Loucy (cell line): ENCODE data around the gene FAM50A.

ENCODE experiments used
- CTCF ChIP-seq: fragments of 200-600 bp; sonication (generic); conservative IDR thresholded peaks from 2 replicates; pipeline ENCODE4 v1.5.1; 2014; ENCODE audit warnings: mild to moderate bottlenecking, antibody characterized with exemption, low read length
- EZH2phosphoT487 ChIP-seq: fragments of 200-600 bp; IDR thresholded peaks from 2 replicates; pipeline ENCODE4 v1.6.1; 2018; ENCODE audit warnings: antibody characterized with exemption, mild to moderate bottlenecking, moderate library complexity, borderline replicate concordance

GRCh38 chrX:154471839-154472684 lies 28.1 kb downstream of the FAM50A start:
- TF ChIP-seq CTCF (no peak), EZH2phosphoT487 (no peak)
